Medulla oblongata (tissue), 1 donor: ENCODE results near the gene SSTR4.
A peak's percentile ranks its signal among the peaks of the same experiment; 100 is the strongest.
"Not testable (repeated sequence)": the region's sequence is repeated elsewhere in the genome, so short reads cannot be mapped to it uniquely, and the experiment has no call there.

ENCODE experiments used
- DNase-seq: peaks from one replicate; pipeline ENCODE4 v3.0.0-alpha.2; 2015; ENCODE audit errors: extremely low spot score

The SSTR4 gene

GRCh38 chr20:23018432-23018831, 16.7 kb upstream of the SSTR4 start:
- no peak for DNase-seq

GRCh38 chr20:23018941-23019340, 16.2 kb upstream of the SSTR4 start:
- peak; percentile 21 for DNase-seq

GRCh38 chr20:23019403-23019802, 15.7 kb upstream of the SSTR4 start:
- peak; percentile 77 for DNase-seq

- DNase-seq = no peak
Observed at GRCh38 chr20:23020230-23021018, 14.7 kb upstream of the SSTR4 start.

- no peak for DNase-seq
Observed at GRCh38 chr20:23021541-23021940, 13.6 kb upstream of the SSTR4 start.

GRCh38 chr20:23021951-23022350, 13.2 kb upstream of the SSTR4 start:
- DNase-seq = no peak

GRCh38 chr20:23022849-23023248, 12.3 kb upstream of the SSTR4 start:
- DNase-seq = no peak

GRCh38 chr20:23023621-23024177, 11.4 kb upstream of the SSTR4 start:
- DNase-seq = no peak

GRCh38 chr20:23024701-23025100, 10.4 kb upstream of the SSTR4 start:
- no peak for DNase-seq

GRCh38 chr20:23025503-23025902, 9.6 kb upstream of the SSTR4 start:
- DNase-seq = not testable (repeated sequence)

- DNase-seq = peak; percentile 65
Observed at GRCh38 chr20:23027721-23028120, 7.4 kb upstream of the SSTR4 start.

GRCh38 chr20:23028392-23028791, 6.7 kb upstream of the SSTR4 start:
- DNase-seq = no peak

GRCh38 chr20:23029324-23029723, 5.8 kb upstream of the SSTR4 start:
- DNase-seq = peak; percentile 79

- DNase-seq = no peak
Observed at GRCh38 chr20:23031346-23031745, 3.8 kb upstream of the SSTR4 start.

GRCh38 chr20:23032056-23032749, 2.9 kb upstream of the SSTR4 start:
- no peak for DNase-seq

- DNase-seq = no peak
Observed at GRCh38 chr20:23032750-23033078, 2.4 kb upstream of the SSTR4 start.

GRCh38 chr20:23033918-23034317, 1.2 kb upstream of the SSTR4 start:
- DNase-seq = no peak

- DNase-seq = no peak
Observed at GRCh38 chr20:23035731-23036130, 619 bp downstream of the SSTR4 start.

- no peak for DNase-seq
Observed at GRCh38 chr20:23036371-23036770, 1.3 kb downstream of the SSTR4 start.

GRCh38 chr20:23037017-23037481, 1.9 kb downstream of the SSTR4 start:
- no peak for DNase-seq

- no peak for DNase-seq
Observed at GRCh38 chr20:23039136-23039875, 4.2 kb downstream of the SSTR4 start.

- DNase-seq = no peak
Observed at GRCh38 chr20:23039885-23040508, 4.9 kb downstream of the SSTR4 start.
